ENCODE measurements around the gene LYPD6.
"Not testable (repeated sequence)": the region's sequence is repeated elsewhere in the genome, so short reads cannot be mapped to it uniquely, and the experiment has no call there.

LYPD6 gene

GRCh38 chr2:149487189-149487588 is 156.8 kb downstream of the LYPD6 start:
- TF ChIP-seq CTCF (IDR thresholded peaks at IDR 0.05; ENCODE audit: borderline replicate concordance, control extremely low read depth, extremely low read depth, insufficient read depth, missing control alignments): no peak
- DNase-seq (ENCODE audit: low spot score): no peak
- in situ Hi-C loops (cut with MboI; ENCODE audit: low sequenced_read_pairs, unreplicated experiment): no loop called here

- in situ Hi-C loops (cut with MboI; ENCODE audit: low sequenced_read_pairs, unreplicated experiment): no loop called here
- no peak for DNase-seq (ENCODE audit: low spot score)
- TF ChIP-seq CTCF (IDR thresholded peaks at IDR 0.05; ENCODE audit: borderline replicate concordance, control extremely low read depth, extremely low read depth, insufficient read depth, missing control alignments): no peak
Observed at GRCh38 chr2:149488706-149489440, 158.5 kb downstream of the LYPD6 start.

- in situ Hi-C loops (cut with MboI; ENCODE audit: low sequenced_read_pairs, unreplicated experiment): no loop called here
- no peak for TF ChIP-seq CTCF (IDR thresholded peaks at IDR 0.05; ENCODE audit: borderline replicate concordance, control extremely low read depth, extremely low read depth, insufficient read depth, missing control alignments)
- DNase-seq (ENCODE audit: low spot score): no peak
Observed at GRCh38 chr2:149489452-149489851, 159.1 kb downstream of the LYPD6 start.

GRCh38 chr2:149490296-149490695 is 159.9 kb downstream of the LYPD6 start:
- DNase-seq (ENCODE audit: low spot score): no peak
- TF ChIP-seq CTCF (IDR thresholded peaks at IDR 0.05; ENCODE audit: borderline replicate concordance, control extremely low read depth, extremely low read depth, insufficient read depth, missing control alignments): no peak
- in situ Hi-C loops (cut with MboI; ENCODE audit: low sequenced_read_pairs, unreplicated experiment): no loop called here

GRCh38 chr2:149492923-149493322 is 162.5 kb downstream of the LYPD6 start:
- in situ Hi-C loops (cut with MboI; ENCODE audit: low sequenced_read_pairs, unreplicated experiment): no loop called here

GRCh38 chr2:149499204-149499603 is 168.8 kb downstream of the LYPD6 start:
- DNase-seq (ENCODE audit: low spot score); in situ Hi-C loops (cut with MboI; ENCODE audit: low sequenced_read_pairs, unreplicated experiment): not testable (repeated sequence)

More at GRCh38 chr2:149492923-149493322, 162.5 kb downstream of the LYPD6 start:
- TF ChIP-seq CTCF (IDR thresholded peaks at IDR 0.05; ENCODE audit: borderline replicate concordance, control extremely low read depth, extremely low read depth, insufficient read depth, missing control alignments): no peak
- DNase-seq (ENCODE audit: low spot score): no peak

GRCh38 chr2:149506808-149507207 is 176.4 kb downstream of the LYPD6 start:
- DNase-seq (ENCODE audit: low spot score); in situ Hi-C loops (cut with MboI; ENCODE audit: low sequenced_read_pairs, unreplicated experiment): not testable (repeated sequence)

GRCh38 chr2:149507974-149508373 is 177.6 kb downstream of the LYPD6 start:
- TF ChIP-seq CTCF (IDR thresholded peaks at IDR 0.05; ENCODE audit: borderline replicate concordance, control extremely low read depth, extremely low read depth, insufficient read depth, missing control alignments): no peak
- DNase-seq (ENCODE audit: low spot score): no peak
- in situ Hi-C loops (cut with MboI; ENCODE audit: low sequenced_read_pairs, unreplicated experiment): no loop called here

All from GM13976 (cell line).